Esophagus (tissue), 2 donors: ENCODE measurements around the gene PRR35. TPM values are rescaled to one million over a fixed set of nuclear protein-coding genes. Genes with fewer than 3 reads are reported as not detected.

ENCODE experiments used
- H3K27ac ChIP-seq, 2 donors: one replicate each; pipeline ENCODE4 v1.5.1; 2013; ENCODE audit warnings: low read depth in 2 of 2, mild to moderate bottlenecking in 2 of 2, inconsistent platforms in 1 of 2, low read length in 1 of 2, moderate library complexity in 1 of 2
- H3K27me3 ChIP-seq, 2 donors: one replicate each; pipeline ENCODE4 v1.6.1; 2013; ENCODE audit warnings: low read length in 2 of 2, control low read depth in 1 of 2, mild to moderate bottlenecking in 1 of 2; ENCODE audit not compliant: insufficient read depth in 2 of 2, control insufficient read depth in 1 of 2
- H3K36me3 ChIP-seq, 2 donors: one replicate each; pipeline ENCODE4 v1.6.1; 2013; ENCODE audit warnings: low read length in 1 of 2; ENCODE audit not compliant: control insufficient read depth in 2 of 2, insufficient read depth in 2 of 2
- H3K4me1 ChIP-seq, 2 donors: one replicate each; pipeline ENCODE4 v1.6.1; 2013; ENCODE audit warnings: low read length in 1 of 2; ENCODE audit not compliant: control insufficient read depth in 2 of 2, insufficient read depth in 2 of 2
- H3K4me3 ChIP-seq, 2 donors: one replicate each; pipeline ENCODE4 v1.5.1; 2013; ENCODE audit warnings: low read length in 2 of 2, mild to moderate bottlenecking in 2 of 2, low read depth in 1 of 2, moderate library complexity in 1 of 2
- H3K9me3 ChIP-seq, 2 donors: one replicate each; pipeline ENCODE4 v1.6.1; 2013; ENCODE audit warnings: mild to moderate bottlenecking in 2 of 2, low read depth in 1 of 2, low read length in 1 of 2, moderate library complexity in 1 of 2; ENCODE audit not compliant: control insufficient read depth in 2 of 2, insufficient read depth in 1 of 2
- WGBS, 2 donors: extraction: QIAGEN DNeasy Blood & Tissue Kit; methylation state at CpG; one replicate each; pipeline ENCODE4 v1.1.7; 2013; 5-methylcytosine and 5-hydroxymethylcytosine counted together
- polyA plus RNA-seq, 2 donors: library from polyadenylated mRNA; stranded (reverse); fragments of 200-250 nt; gene quantifications; one replicate each; pipeline ENCODE4 v1.2.3, GENCODE V29; 2013
- donor health status: healthy with polysubstance abuse.
- donor health status: Bipolar disorder and iron deficiency.

Gene PRR35
- polyA plus RNA-seq, 2 donors, result 0.01 to 0.24 TPM

GRCh38 chr16:578870-579405, 18.7 kb downstream of the PRR35 start:
- 19 to 39% methylated on average over 34 of the region's 34 CpGs for WGBS, 2 donors
- no peak overlapping the region for H3K4me3 ChIP-seq
- H3K9me3 ChIP-seq, result no peaks in the 10 kb centered on the region
- H3K27me3 ChIP-seq, result no peaks in the 10 kb centered on the region
- H3K4me1 ChIP-seq, result peaks cover 0 to 3% of the 10 kb centered on the region in 2 donors
- peaks cover 0 to 20% of the 10 kb centered on the region in 2 donors for H3K36me3 ChIP-seq
- no peak overlapping the region for H3K27ac ChIP-seq

- no peaks in the 10 kb centered on the region for H3K27me3 ChIP-seq
- H3K4me1 ChIP-seq, result peaks cover 0 to 3% of the 10 kb centered on the region in 2 donors
- no peak overlapping the region for H3K27ac ChIP-seq
- H3K4me3 ChIP-seq, result no peak overlapping the region
- peaks cover 0 to 7% of the 10 kb centered on the region in 2 donors for H3K36me3 ChIP-seq
- WGBS, 2 donors, result 76 to 89% methylated on average over 26 to 27 of the region's 27 CpGs
- no peaks in the 10 kb centered on the region for H3K9me3 ChIP-seq
Observed at GRCh38 chr16:580141-580945, 20.1 kb downstream of the PRR35 start.

- Histone ChIP-seq H3K4me3 (no peak overlapping the region), H3K27me3 (no peaks in the 10 kb centered on the region), H3K27ac (no peak overlapping the region), H3K4me1 (peaks cover 0 to 3% of the 10 kb centered on the region in 2 donors), H3K9me3 (no peaks in the 10 kb centered on the region), H3K36me3 (peaks cover 0 to under 1% of the 10 kb centered on the region in 2 donors)
- WGBS, 2 donors, result 92 to 96% methylated on average over 19 of the region's 19 CpGs
Observed at GRCh38 chr16:580946-581498, 20.8 kb downstream of the PRR35 start.

- Histone ChIP-seq H3K4me3 (no peak overlapping the region), H3K27me3 (no peaks in the 10 kb centered on the region), H3K36me3 (no peaks in the 10 kb centered on the region), H3K9me3 (no peaks in the 10 kb centered on the region), H3K4me1 (peaks cover 0 to 3% of the 10 kb centered on the region in 2 donors), H3K27ac (no peak overlapping the region)
- WGBS, 2 donors, result 81 to 90% methylated on average over 17 to 18 of the region's 18 CpGs
Observed at GRCh38 chr16:582218-582613, 22.0 kb downstream of the PRR35 start.

- H3K4me1 ChIP-seq, result peaks cover 0 to 6% of the 10 kb centered on the region in 2 donors
- H3K27me3 ChIP-seq, result no peaks in the 10 kb centered on the region
- H3K9me3 ChIP-seq, result no peaks in the 10 kb centered on the region
- WGBS, 2 donors, result 80 to 86% methylated on average over 21 of the region's 21 CpGs
- H3K36me3 ChIP-seq, result no peaks in the 10 kb centered on the region
- H3K27ac ChIP-seq, result no peak overlapping the region
- no peak overlapping the region for H3K4me3 ChIP-seq
Observed at GRCh38 chr16:582614-583331, 22.6 kb downstream of the PRR35 start.

DNA sequence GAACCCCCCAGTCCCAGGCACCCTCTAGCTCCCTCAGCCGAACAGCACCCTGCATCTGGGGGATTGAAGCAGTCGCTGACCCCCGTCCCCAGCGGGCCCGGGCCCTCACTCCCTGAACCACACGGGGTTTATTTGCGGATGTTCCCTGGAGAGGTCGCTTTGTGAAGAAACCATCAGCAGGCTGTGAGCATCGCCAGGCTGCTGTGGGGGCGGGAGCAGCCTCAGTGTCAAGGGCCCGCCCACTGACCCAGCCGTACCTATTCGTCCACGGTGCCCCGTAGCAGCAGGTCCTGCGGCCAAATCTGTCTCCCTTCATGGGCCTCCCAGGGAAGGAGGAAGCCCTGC, 23.2 kb downstream of the PRR35 start:
- H3K27me3 ChIP-seq, result no peaks in the 10 kb centered on the region
- no peak overlapping the region for H3K27ac ChIP-seq
- no peaks in the 10 kb centered on the region for H3K36me3 ChIP-seq
- peaks cover 0 to 12% of the 10 kb centered on the region in 2 donors for H3K4me1 ChIP-seq
- 60% methylated on average over 16 of the region's 16 CpGs for WGBS, 2 donors
- H3K4me3 ChIP-seq, result no peak overlapping the region
- no peaks in the 10 kb centered on the region for H3K9me3 ChIP-seq

- Histone ChIP-seq H3K9me3 (no peaks in the 10 kb centered on the region), H3K27ac (no peak overlapping the region), H3K4me1 (peaks cover 0 to 11% of the 10 kb centered on the region in 2 donors)
Observed at GRCh38 chr16:583815-584591, 23.8 kb downstream of the PRR35 start.

DNA sequence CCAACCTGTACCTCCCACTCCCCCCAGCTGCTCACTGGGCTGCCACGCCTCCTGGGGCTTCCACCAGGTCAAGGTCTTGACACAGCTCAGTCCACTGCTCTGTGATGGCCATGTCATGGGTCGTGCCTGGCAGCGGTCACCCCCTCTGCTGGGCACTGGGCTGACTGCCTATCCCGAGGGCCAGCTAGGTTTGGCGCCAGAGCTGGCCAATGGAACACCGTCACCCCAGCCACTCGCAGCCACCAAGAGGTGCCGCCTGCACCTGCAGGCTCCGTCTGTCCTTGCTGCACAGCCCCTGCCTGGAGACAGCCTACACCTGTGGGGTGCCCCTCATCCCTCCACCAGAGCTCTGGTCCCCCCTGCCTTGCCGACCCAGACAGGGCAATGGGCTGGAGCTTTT, 25.2 kb downstream of the PRR35 start:
- Histone ChIP-seq H3K4me1 (peaks cover 0 to 9% of the 10 kb centered on the region in 2 donors), H3K9me3 (no peaks in the 10 kb centered on the region), H3K36me3 (no peaks in the 10 kb centered on the region), H3K27me3 (no peaks in the 10 kb centered on the region), H3K27ac (no peak overlapping the region), H3K4me3 (no peak overlapping the region)
- WGBS, 2 donors, result 19 to 20% methylated on average over 10 of the region's 10 CpGs

More at GRCh38 chr16:583815-584591, 23.8 kb downstream of the PRR35 start:
- H3K4me3 ChIP-seq, result no peak overlapping the region
- WGBS, 2 donors, result 48 to 59% methylated on average over 33 to 38 of the region's 38 CpGs
- no peaks in the 10 kb centered on the region for H3K27me3 ChIP-seq
- H3K36me3 ChIP-seq, result no peaks in the 10 kb centered on the region

- H3K4me1 ChIP-seq, result peaks cover 0 to 16% of the 10 kb centered on the region in 2 donors
- H3K36me3 ChIP-seq, result no peaks in the 10 kb centered on the region
- no peaks in the 10 kb centered on the region for H3K27me3 ChIP-seq
- H3K27ac ChIP-seq, result no peak overlapping the region
- 30 to 36% methylated on average over 16 of the region's 16 CpGs for WGBS, 2 donors
- no peak overlapping the region for H3K4me3 ChIP-seq
- no peaks in the 10 kb centered on the region for H3K9me3 ChIP-seq
Observed at GRCh38 chr16:586047-586644, 26.0 kb downstream of the PRR35 start.
